Effector memory CD8-positive, alpha-beta T cell (primary cell): Measurements from ENCODE around the gene ANKMY1.
"Not testable (repeated sequence)": the region's sequence is repeated elsewhere in the genome, so short reads cannot be mapped to it uniquely, and the experiment has no call there.

Experiments used
- ATAC-seq: fragments of 150-1000 bp; cut with Tn5 transposase; replicated peaks from 2 replicates; pipeline ENCODE4 v1.10.0; 2021; ENCODE audit warnings: mild to moderate bottlenecking, moderate library complexity
- DNase-seq, 3 experiments: peaks; one replicate each; pipeline ENCODE4 v3.0.0; 2021
- H3K27ac Mint-ChIP-seq, 2 donors: one replicate each; pipeline ENCODE4 v1.8.0; 2022; ENCODE audit warnings: mild to moderate bottlenecking in 2 of 2, mixed read lengths in 2 of 2, moderate library complexity in 2 of 2
- H3K27me3 Mint-ChIP-seq, 2 donors: one replicate each; pipeline ENCODE4 v1.8.0; 2022; ENCODE audit warnings: mixed read lengths in 2 of 2
- H3K36me3 Mint-ChIP-seq: one replicate; pipeline ENCODE4 v1.8.0; 2022; ENCODE audit warnings: mild to moderate bottlenecking, moderate library complexity, mixed read lengths; ENCODE audit not compliant: insufficient read depth
- H3K4me1 Mint-ChIP-seq, 2 donors: one replicate each; pipeline ENCODE4 v1.8.0; 2022; ENCODE audit warnings: low read depth in 2 of 2, mixed read lengths in 2 of 2
- H3K4me3 Mint-ChIP-seq, 2 donors: one replicate each; pipeline ENCODE4 v1.8.0; 2022; ENCODE audit warnings: mild to moderate bottlenecking in 2 of 2, mixed read lengths in 2 of 2, moderate library complexity in 2 of 2
- H3K9me3 Mint-ChIP-seq, 2 donors: one replicate each; pipeline ENCODE4 v1.8.0; 2022; ENCODE audit warnings: mixed read lengths in 2 of 2

The ANKMY1 gene

GRCh38 chr2:240555541-240556250, 2.1 kb downstream of the ANKMY1 start:
- Mint-ChIP-seq H3K27me3 (no peaks in the 10 kb centered on the region), H3K4me1 (peaks cover 28 to 36% of the 10 kb centered on the region in 2 donors), H3K27ac (peak overlapping the region in 1 of 2 donors; percentile 53), H3K36me3 (peaks cover 34% of the 10 kb centered on the region), H3K4me3 (no peak overlapping the region), H3K9me3 (no peaks in the 10 kb centered on the region)
- ATAC-seq, result no peak
- DNase-seq, result no peak

GRCh38 chr2:240554767-240555493, 2.9 kb downstream of the ANKMY1 start:
- ATAC-seq (no peak), DNase-seq (no peak)
- Mint-ChIP-seq H3K27ac (peak overlapping the region in 1 of 2 donors; percentile 53), H3K36me3 (peaks cover 32% of the 10 kb centered on the region), H3K9me3 (no peaks in the 10 kb centered on the region), H3K4me1 (peaks cover 28 to 35% of the 10 kb centered on the region in 2 donors), H3K27me3 (no peaks in the 10 kb centered on the region), H3K4me3 (no peak overlapping the region)

- Mint-ChIP-seq H3K4me1 (peaks cover 22 to 27% of the 10 kb centered on the region in 2 donors), H3K9me3 (no peaks in the 10 kb centered on the region), H3K27me3 (no peaks in the 10 kb centered on the region), H3K36me3 (peaks cover 25% of the 10 kb centered on the region), H3K4me3 (no peak overlapping the region), H3K27ac (no peak overlapping the region)
- DNase-seq (no peak), ATAC-seq (no peak)
Observed at GRCh38 chr2:240553956-240554480, 3.8 kb downstream of the ANKMY1 start.

GRCh38 chr2:240551811-240552210, 6.0 kb downstream of the ANKMY1 start:
- Mint-ChIP-seq H3K27me3 (no peaks in the 10 kb centered on the region), H3K9me3 (no peaks in the 10 kb centered on the region), H3K27ac (peak overlapping the region; percentile 30 to 59), H3K36me3 (peaks cover 24% of the 10 kb centered on the region), H3K4me1 (peaks cover 9 to 17% of the 10 kb centered on the region in 2 donors), H3K4me3 (no peak overlapping the region)
- DNase-seq, result no peak
- ATAC-seq, result no peak

GRCh38 chr2:240551288-240551687, 6.5 kb downstream of the ANKMY1 start:
- H3K36me3 Mint-ChIP-seq, result peaks cover 24% of the 10 kb centered on the region
- H3K4me1 Mint-ChIP-seq, result peaks cover 4 to 12% of the 10 kb centered on the region in 2 donors
- H3K9me3 Mint-ChIP-seq, result no peaks in the 10 kb centered on the region
- ATAC-seq (no peak), DNase-seq (no peak)
- H3K27me3 Mint-ChIP-seq, result no peaks in the 10 kb centered on the region
- H3K4me3 Mint-ChIP-seq, result no peak overlapping the region
- peak overlapping the region in 1 of 2 donors; percentile 30 for H3K27ac Mint-ChIP-seq

- Mint-ChIP-seq H3K36me3 (peaks cover 34% of the 10 kb centered on the region), H3K27me3 (no peaks in the 10 kb centered on the region), H3K9me3 (no peaks in the 10 kb centered on the region), H3K4me1 (peaks cover 3 to 23% of the 10 kb centered on the region in 2 donors), H3K4me3 (no peak overlapping the region), H3K27ac (peak overlapping the region in 1 of 2 donors; percentile 65)
- DNase-seq (no peak), ATAC-seq (no peak)
Observed at GRCh38 chr2:240539906-240540305, 17.9 kb downstream of the ANKMY1 start.

GRCh38 chr2:240539101-240539500, 18.7 kb downstream of the ANKMY1 start:
- not testable (repeated sequence) for H3K9me3 Mint-ChIP-seq, H3K27me3 Mint-ChIP-seq, H3K4me3 Mint-ChIP-seq, ATAC-seq, DNase-seq
- H3K4me1 Mint-ChIP-seq, result peaks cover 3 to 24% of the 10 kb centered on the region in 2 donors
- H3K36me3 Mint-ChIP-seq, result peaks cover 31% of the 10 kb centered on the region
- H3K27ac Mint-ChIP-seq, result peak overlapping the region in 1 of 2 donors; percentile 65

- DNase-seq, result no peak
- H3K4me3 Mint-ChIP-seq, result no peak overlapping the region
- peak overlapping the region in 1 of 2 donors; percentile 25 for H3K27ac Mint-ChIP-seq
- ATAC-seq, result no peak
- no peaks in the 10 kb centered on the region for H3K9me3 Mint-ChIP-seq
- peaks cover 36% of the 10 kb centered on the region for H3K36me3 Mint-ChIP-seq
- H3K27me3 Mint-ChIP-seq, result no peaks in the 10 kb centered on the region
- peaks cover 3 to 27% of the 10 kb centered on the region in 2 donors for H3K4me1 Mint-ChIP-seq
Observed at GRCh38 chr2:240538031-240538780, 19.6 kb downstream of the ANKMY1 start.

- Mint-ChIP-seq H3K27ac (no peak overlapping the region), H3K27me3 (no peaks in the 10 kb centered on the region), H3K36me3 (peaks cover 13% of the 10 kb centered on the region), H3K9me3 (peaks cover 5 to 12% of the 10 kb centered on the region in 2 donors), H3K4me3 (no peak overlapping the region), H3K4me1 (peaks cover 5 to 21% of the 10 kb centered on the region in 2 donors)
- DNase-seq, result no peak
- ATAC-seq, result no peak
Observed at GRCh38 chr2:240532031-240532775, 25.6 kb downstream of the ANKMY1 start.

GRCh38 chr2:240531038-240531437, 26.8 kb downstream of the ANKMY1 start:
- no peak overlapping the region for H3K4me3 Mint-ChIP-seq
- peaks cover 9% of the 10 kb centered on the region for H3K36me3 Mint-ChIP-seq
- H3K27me3 Mint-ChIP-seq, result no peaks in the 10 kb centered on the region
- DNase-seq (no peak), ATAC-seq (no peak)
- peaks cover 7 to 12% of the 10 kb centered on the region in 2 donors for H3K9me3 Mint-ChIP-seq
- H3K4me1 Mint-ChIP-seq, result peaks cover 5 to 17% of the 10 kb centered on the region in 2 donors
- H3K27ac Mint-ChIP-seq, result no peak overlapping the region

GRCh38 chr2:240530181-240530580, 27.6 kb downstream of the ANKMY1 start:
- Mint-ChIP-seq H3K27me3 (no peaks in the 10 kb centered on the region), H3K36me3 (peaks cover 9% of the 10 kb centered on the region), H3K27ac (peak overlapping the region in 1 of 2 donors; percentile 45), H3K4me3 (no peak overlapping the region), H3K4me1 (peaks cover 8 to 14% of the 10 kb centered on the region in 2 donors), H3K9me3 (peaks cover 7 to 12% of the 10 kb centered on the region in 2 donors)
- DNase-seq (no peak), ATAC-seq (no peak)

GRCh38 chr2:240529344-240529999, 28.3 kb downstream of the ANKMY1 start:
- ATAC-seq, result no peak
- DNase-seq, result no peak
- Mint-ChIP-seq H3K27me3 (no peaks in the 10 kb centered on the region), H3K4me1 (peaks cover 8 to 16% of the 10 kb centered on the region in 2 donors), H3K4me3 (no peak overlapping the region), H3K36me3 (peaks cover 6% of the 10 kb centered on the region), H3K9me3 (peaks cover 7 to 12% of the 10 kb centered on the region in 2 donors), H3K27ac (peak overlapping the region; percentile 45 to 60)
